Measurements from ENCODE around the gene PRDM8.

The PRDM8 gene

DNA sequence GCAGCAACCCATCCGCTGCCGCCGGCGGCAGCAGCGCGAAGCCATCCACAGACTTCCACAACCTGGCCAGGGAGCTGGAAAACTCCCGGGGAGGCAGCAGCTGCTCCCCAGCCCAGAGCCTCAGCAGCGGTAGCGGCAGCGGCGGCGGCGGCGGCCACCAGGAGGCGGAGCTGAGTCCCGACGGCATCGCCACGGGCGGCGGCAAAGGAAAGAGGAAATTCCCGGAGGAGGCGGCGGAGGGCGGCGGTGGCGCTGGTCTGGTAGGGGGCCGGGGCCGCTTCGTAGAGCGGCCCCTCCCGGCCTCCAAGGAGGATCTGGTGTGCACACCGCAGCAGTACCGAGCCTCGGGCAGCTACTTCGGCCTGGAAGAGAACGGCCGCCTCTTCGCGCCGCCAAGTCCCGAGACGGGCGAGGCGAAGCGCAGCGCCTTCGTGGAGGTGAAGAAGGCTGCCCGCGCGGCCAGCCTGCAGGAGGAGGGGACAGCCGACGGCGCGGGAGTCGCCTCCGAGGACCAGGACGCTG is 4.9 kb downstream of the PRDM8 start:
- DNase-seq: peak; percentile 70 to 80

GRCh38 chr4:80202741-80203553 is 5.6 kb downstream of the PRDM8 start:
- DNase-seq: peak; percentile 34 to 49

GRCh38 chr4:80204433-80205011 is 7.2 kb downstream of the PRDM8 start:
- DNase-seq: no peak

GRCh38 chr4:80206111-80206510 is 8.8 kb downstream of the PRDM8 start:
- DNase-seq: no peak

DNA sequence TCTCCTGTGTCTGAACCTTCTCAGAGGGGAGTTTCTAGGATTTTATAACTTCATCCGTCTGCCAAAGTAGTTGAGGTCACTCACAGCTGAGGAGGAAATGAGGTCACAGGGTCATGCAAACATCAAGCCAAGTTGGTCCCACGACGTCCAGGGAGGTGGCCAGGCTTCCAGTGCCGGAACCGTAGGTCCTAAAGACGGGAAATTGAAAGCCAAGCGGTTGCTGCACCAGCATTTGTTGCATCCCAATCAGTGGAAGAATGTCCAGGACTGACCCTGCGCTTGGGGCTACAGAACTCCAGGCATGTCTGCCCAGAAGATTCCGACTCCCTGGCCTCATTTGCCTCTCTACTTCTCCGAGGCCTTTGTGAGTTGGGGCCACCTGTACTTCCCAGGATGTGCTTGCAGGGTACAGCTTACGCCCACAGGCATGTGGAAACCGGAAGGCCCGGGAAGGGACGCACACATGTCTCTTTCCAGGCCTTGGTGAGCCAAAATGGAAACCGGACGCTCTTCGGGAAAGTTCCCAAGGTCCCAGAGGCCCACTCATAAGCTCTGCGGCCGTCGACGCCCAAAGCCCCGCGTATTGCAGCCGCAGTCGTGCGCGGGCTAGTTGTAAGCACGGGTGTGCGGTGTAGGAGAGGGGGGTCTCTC is 9.3 kb downstream of the PRDM8 start:
- DNase-seq: no peak

DNA sequence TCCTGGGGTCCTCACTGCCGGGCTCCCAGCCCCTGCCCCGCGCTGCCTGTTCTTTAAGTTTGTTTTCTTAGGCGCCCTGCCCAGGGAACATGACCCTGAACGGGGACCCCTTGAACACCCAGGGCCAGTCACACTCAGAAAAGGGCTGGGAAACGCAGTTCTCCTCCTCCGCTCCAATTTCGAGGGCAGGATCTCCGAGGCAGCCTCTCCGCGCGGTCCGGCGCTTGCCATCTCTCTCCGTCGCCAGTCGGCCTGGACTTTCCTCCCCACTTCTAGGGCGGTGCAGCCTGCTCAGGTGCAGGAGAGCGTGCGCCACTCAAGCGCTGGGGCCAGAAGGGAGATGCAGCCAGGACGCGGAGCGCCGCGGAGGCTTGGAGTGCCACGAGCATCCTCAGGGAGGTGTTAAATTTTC is 9.9 kb downstream of the PRDM8 start:
- DNase-seq: no peak

DNA sequence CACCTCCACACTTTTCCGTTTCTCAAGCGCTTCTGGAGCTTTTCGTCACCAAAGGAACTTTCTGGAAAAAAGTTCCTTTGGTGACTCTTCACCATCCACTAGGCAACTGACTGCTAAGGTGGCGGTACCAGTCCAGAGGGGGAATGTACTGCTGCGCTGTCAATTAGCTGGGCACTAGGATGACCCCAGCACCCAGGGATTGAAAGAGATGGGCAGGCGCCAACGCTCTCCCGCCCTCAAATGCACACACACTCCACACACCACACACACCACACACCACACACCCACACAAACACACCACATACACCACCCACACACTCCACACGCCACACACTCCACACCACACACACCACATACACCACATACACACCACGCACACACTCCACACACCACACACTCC is 10.4 kb downstream of the PRDM8 start:
- DNase-seq: no peak

GRCh38 chr4:80208610-80209339 is 11.5 kb downstream of the PRDM8 start:
- DNase-seq: no peak

DNA sequence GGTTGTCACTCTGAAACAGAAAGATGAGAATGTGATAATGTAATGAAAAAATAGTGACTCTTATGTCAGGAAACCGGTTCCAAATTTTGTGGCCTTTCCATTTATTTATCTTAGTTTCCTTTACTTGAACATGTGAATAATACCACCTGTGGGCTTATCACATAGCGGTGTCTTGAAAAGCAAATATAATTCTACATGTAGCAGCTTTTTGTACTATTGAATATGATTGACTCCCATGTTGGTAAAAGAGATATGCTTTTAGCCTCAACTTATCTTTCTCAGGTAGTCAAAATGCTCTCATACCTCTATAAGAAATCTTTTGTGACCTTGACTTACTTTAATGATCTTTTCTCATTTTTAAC is 12.0 kb downstream of the PRDM8 start:
- no peak for DNase-seq

- no peak for DNase-seq
These were observed 13.2 kb downstream of the PRDM8 start for GRCh38 chr4:80210549-80210948.

DNA sequence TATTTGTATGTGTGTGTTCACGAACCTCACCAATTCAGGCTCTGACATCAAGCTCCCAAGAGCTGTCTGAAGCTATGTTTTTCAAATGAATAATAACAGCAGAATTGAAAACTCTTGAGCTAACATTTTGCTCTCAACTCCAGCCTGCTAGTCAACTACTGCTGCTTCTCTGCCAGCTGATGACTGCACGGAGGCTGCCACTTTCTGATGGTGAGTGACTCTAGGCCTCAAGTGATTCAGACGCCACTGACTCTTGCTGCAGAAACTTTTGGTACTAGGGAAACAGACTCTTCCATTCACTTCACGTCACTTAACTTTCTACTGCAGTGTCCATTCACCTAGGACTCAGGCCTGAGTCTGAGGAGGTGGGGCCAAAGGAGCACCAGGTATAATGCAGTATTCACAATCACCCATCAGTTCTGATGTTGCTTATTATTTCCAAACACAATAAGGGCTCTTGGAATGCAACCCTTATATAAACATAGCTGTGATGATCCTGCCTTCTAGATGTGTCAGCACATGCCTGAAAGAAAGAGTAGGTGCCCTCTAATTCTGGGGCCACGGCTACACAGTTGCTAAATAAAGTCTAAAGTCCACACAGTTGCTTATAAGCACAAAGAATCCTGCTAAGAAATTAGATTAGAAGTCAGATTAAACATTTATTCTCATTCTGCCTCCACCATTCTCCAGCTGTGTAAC is 16.0 kb downstream of the PRDM8 start:
- DNase-seq: no peak

- no peak for DNase-seq
These were observed 18.2 kb downstream of the PRDM8 start for GRCh38 chr4:80215449-80216052.

DNA sequence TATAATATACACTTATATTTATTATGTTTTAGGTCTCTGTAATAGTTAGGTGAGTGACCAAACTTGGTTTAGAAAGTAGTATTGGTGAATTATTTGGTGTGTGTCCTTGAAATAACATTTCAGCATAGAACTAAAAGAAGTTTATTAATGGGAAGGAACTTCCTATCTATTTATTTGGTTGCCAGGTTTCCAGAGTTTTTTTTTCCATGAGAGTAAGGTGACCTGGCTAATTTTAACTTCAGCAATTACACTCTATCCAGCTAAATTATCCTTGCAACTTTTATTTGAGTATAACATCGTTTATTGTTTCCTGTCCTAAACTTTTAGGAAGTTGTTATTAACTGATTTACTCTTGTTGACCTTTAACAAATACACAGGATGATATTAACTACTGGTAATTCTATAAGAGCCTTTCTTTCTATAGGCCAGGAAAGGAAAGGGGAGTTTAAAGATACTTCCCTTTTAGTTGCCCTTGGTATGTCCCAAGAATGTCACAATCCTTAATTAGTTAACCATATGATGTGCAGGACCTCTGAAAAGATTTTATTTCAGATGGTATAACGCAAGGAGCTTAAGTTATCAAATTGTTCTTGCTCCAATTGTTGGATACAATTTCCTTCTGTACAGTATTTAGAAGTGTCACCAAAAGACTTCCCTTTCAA is 18.9 kb downstream of the PRDM8 start:
- DNase-seq: no peak

DNA sequence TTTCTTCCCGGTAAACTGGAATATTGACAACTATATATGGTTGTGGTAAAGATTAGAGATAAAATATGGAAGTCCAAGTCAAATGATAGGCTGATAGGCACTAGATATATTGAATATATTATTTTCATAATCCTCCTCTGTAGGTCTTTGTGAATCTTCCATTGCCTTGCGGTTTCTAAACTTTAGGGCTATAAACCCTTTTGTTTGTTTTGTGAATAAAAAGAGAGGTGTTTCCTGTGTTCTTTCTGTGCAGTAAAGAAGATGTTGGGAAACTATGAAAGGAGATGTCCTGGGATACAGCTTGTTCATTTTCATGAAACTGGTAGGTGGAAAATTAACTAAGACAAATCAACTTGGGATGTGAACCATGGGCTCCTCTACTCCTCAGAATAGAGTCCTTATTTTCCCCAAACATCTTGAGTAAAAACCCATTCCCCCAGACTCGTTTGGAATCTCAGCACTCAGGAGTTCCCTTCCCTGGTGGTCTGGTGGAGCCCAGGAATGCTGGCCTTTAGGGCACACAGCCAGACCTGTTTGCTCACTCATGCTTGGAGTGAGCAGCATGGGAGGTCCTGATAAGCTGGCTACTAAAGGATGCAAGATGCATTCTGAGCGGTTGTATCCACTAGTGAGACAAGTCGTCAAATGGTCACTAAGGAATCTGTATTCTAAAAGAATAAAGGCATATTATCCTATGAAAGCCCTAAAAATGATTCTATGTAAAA is 22.2 kb downstream of the PRDM8 start:
- no peak for DNase-seq

DNA sequence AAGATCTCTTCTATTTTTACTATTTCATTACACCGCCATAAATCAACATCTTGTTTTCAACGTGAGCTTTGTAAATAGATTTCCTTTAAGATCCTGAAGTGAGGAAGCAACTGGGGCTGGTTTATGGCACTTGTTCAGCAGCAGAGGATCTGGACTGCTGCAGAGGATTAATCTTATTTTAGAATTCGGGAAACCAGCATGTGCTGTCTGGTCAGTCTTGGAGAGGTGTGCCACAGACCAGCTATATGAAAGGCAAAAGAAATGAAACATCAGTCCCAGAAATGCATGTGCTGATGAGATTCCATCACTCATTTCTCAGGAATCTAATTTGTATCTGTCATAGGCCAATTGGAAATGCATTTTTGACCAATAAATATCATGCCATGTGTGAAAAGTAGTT is 23.4 kb downstream of the PRDM8 start:
- DNase-seq: no peak

GRCh38 chr4:80221161-80221560 is 23.9 kb downstream of the PRDM8 start:
- DNase-seq: no peak

DNA sequence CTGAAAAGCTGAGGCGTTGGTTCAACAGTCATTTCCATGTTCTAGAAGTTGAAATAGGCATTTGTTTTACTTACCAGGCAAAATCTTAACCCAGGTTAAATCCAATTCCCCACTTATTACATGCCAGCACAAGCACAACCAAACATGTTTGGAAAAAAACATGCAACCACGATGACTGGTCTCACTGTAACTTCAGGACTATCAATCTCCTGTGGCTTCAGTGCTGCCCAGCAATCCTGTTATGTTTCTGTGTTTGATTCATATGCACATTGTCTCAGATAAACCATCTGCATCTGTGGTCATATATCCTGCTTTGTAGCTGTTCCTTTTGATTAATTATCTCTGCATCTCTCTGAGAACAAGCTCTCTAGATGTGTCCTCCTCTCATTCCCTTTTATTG is 28.3 kb downstream of the PRDM8 start:
- no peak for DNase-seq

DNA sequence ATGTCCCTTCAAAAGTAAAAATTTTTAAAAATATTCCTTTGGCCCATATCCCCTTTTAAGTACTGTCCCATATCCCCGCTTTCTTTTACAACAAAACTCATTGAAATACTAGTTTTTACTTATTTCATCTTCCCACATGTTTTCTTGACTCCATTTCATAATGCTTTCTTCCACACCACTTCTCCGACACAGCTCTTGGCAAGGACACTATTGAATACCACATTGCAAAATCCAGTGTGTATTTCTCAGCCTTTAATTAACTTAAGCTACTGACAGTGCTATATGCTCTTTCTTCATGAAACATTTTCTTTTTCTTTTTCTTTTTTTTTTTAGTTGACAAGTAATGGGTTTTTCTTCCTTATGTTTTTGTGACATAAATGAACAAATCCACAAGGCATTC is 28.8 kb downstream of the PRDM8 start:
- no peak for DNase-seq

DNA sequence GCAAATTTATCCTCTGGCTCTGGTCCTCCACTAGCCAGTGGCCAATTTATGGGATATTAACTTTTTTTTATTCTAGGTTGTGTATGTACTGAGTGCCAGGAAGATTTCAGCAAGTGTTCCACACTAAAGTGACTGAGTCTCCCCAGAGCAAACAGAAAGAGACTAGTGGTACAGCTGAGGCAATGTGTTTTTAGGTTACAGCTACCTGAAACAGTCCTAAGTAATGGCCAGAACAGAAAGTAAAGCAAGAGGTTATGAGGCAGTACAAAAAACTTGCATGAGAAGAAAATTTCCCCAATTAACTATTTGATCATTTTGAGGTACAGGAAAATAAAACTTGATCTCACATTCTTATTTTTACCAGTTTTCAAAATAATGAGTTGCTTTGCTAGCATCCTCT is 31.2 kb downstream of the PRDM8 start:
- DNase-seq: no peak

- DNase-seq: no peak
These were observed 31.8 kb downstream of the PRDM8 start for GRCh38 chr4:80229128-80229527.

GRCh38 chr4:80229590-80229989 is 32.3 kb downstream of the PRDM8 start:
- no peak for DNase-seq
